Ovary (tissue), 9 donors: ENCODE results near the gene PRC1. TPM values are rescaled to one million over a fixed set of nuclear protein-coding genes. Genes with fewer than 3 reads are reported as not detected.

Experiments used
- DNase-seq, 5 donors: peaks; one replicate each; pipeline ENCODE4 v3.0.0-alpha.2; 2019 to 2020
- H3K27ac ChIP-seq, 2 donors: fragments of 200-600 bp; one replicate each; pipeline versions ENCODE4 v1.5.1 to v1.8.0; 2019 to 2022
- H3K27me3 ChIP-seq: fragments of 200-600 bp; one replicate; pipeline ENCODE4 v1.8.0; 2022
- H3K36me3 ChIP-seq: fragments of 200-600 bp; sonication (generic); one replicate; pipeline ENCODE4 v1.5.1; 2019
- H3K4me1 ChIP-seq: one replicate; pipeline ENCODE4 v1.8.1; 2013; ENCODE audit warnings: mild to moderate bottlenecking, moderate library complexity; ENCODE audit not compliant: insufficient read depth
- H3K4me3 ChIP-seq: fragments of 200-600 bp; sonication (generic); one replicate; pipeline ENCODE4 v1.5.1; 2017
- H3K9me3 ChIP-seq, 2 donors: fragments of 200-600 bp in 1 of 2; sonication (generic) in 1 of 2; one replicate each; pipeline versions ENCODE4 v1.5.1 to v1.8.1; 2013 to 2019; ENCODE audit warnings: mild to moderate bottlenecking in 1 of 2, moderate library complexity in 1 of 2
- EP300 ChIP-seq: sonication (generic); formaldehyde crosslinking; IDR thresholded peaks from one replicate; pipeline ENCODE4 v1.6.1; 2017; ENCODE audit warnings: antibody characterized with exemption
- POLR2A ChIP-seq: fragments of 450-650 bp; IDR thresholded peaks from one replicate; pipeline ENCODE4 v1.6.1; 2017; ENCODE audit warnings: antibody characterized with exemption, mild to moderate bottlenecking, moderate library complexity
- WGBS, 3 donors: extraction: QIAGEN DNeasy Blood & Tissue Kit in 1 of 3; methylation state at CpG; one replicate each; pipeline versions ENCODE4 v1.1.5 to v1.1.7; 2013 to 2017; 5-methylcytosine and 5-hydroxymethylcytosine counted together
- intact Hi-C, 4 donors: fragments of 100-400 bp; cut with DNase I; formaldehyde crosslinking; loops; one replicate each; pipeline versions ENCODE4 v1.11.0 to v1.15.1; 2022 to 2023
- polyA plus RNA-seq, 2 donors: library from polyadenylated mRNA; stranded (reverse); fragments of 200-250 nt in 1 of 2; fragments of 350-450 nt in 1 of 2; fragmentation: Illumina TruSeq in 1 of 2; extraction: RNeasy Lipid Tissue Mini Kit (QIAGEN cat#74804) in 1 of 2; gene quantifications; one replicate each; pipeline ENCODE4 v1.2.3, GENCODE V29; 2013 to 2014
- total RNA-seq, 7 donors: library from RNA; depleted of rRNA in 2 of 7; stranded (reverse); fragments of >200 nt in 2 of 7; fragmentation: NEBNext Ultra II Directional in 3 of 7; extraction: Animal tissue kit (Norgen Biotek cat#: 25700) in 3 of 7; gene quantifications; one replicate each; pipeline versions ENCODE4 v1.1.0 to v1.2.4, GENCODE V29; 2016 to 2023
- TF ChIP-seq, protein P1 (sequence below), 3 donors: fragments of 450-650 bp in 2 of 3; fragments of 200-600 bp in 1 of 3; IDR thresholded peaks; one replicate each; pipeline versions ENCODE4 v1.5.1 to v1.8.0; 2016 to 2022; ENCODE audit warnings: antibody characterized with exemption in 3 of 3, mild to moderate bottlenecking in 1 of 3
- donor health status: DM: no; HTN: no; CAD: no; lungs with moderate emphysema.
- donor health status: DM: no; HTN: no; CAD: no.
- donor health status: Bipolar disorder and iron deficiency.
- donor health status: DM: yes; HTN: yes; CAD: no.
- donor health status: DM: no; HTN: no; CAD: no.
- donor health status: DM: yes; HTN: yes; CAD: no.

Gene PRC1
- total and polyA plus RNA-seq, 9 donors: 5.7 to 13.2 (median 6.8) TPM

DNA sequence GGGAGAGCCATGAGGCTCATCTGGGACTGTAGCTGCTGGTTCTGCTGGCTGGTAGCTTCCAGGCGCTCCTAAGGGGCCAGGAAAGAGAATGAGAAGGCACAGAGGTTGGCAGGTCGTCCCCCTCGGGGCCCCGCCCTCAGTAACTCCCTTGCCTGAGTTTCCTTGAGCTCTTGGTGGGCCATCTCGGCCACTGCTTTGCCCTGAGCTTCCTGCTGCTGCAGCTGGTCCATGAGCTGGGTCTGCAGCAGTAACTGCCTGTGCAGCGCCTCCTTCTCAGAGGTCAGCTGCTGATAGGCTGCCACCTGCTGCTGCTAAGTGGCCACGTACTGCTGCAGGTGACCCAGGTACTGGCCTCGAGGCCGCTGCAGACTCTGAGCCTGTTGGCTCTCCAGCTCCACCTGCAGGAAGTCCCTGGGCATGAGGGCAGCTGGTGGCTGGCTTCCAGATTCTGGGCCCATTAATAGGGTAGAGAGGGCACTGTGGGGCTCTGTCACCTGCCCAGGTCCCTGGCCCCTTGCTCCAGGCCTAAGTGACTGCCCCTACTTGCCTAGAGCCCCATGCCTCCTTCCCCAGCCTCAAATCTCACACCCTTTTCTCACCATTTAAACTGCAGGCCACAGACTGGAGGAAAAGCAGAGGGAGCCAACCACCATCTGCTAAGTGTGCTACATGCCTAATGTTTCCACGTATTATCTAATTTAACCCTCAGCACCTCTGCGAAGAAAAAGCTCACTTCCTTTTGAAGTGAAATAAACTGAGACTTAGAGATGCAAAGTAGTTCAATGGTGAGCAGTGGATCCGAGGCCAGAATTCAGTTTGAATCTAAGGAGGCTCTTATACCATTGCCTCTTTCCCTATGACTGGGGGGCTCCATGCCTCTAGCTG, 38.8 kb upstream of the PRC1 start:
- no peaks in the 10 kb centered on the region for H3K4me1 ChIP-seq
- H3K36me3 ChIP-seq: no peaks in the 10 kb centered on the region
- peak in 3 of 5 donors; percentile 25 to 44 (median 29) for DNase-seq

DNA sequence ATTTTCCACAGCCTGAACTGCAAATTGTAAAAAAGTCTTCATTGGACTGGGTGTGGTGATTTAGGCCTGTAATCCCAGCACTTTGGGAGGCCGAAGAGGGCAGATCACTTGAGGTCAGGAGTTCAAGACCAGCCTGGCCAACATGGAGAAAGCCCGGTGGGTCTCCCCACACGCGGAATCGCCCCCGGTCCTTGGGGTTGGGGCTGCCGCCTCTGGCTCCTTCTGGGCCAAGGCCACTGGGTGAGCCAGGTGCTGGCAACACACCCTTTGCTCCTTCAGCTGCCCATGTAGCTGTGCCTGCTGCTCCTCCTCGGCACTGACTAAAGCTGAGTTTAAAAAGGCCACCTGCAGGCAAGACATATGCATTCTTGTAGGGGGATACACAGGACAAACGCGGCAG, 37.5 kb upstream of the PRC1 start:
- intact Hi-C loops: loop anchor here in 1 of 4 donors (10.0 kb wide), 1 partner anchor 317 kb away; the partner anchor contains the start of gene BLM
- TF ChIP-seq EP300 (no peak), POLR2A (no peak)
- TF ChIP-seq, protein P1, sequence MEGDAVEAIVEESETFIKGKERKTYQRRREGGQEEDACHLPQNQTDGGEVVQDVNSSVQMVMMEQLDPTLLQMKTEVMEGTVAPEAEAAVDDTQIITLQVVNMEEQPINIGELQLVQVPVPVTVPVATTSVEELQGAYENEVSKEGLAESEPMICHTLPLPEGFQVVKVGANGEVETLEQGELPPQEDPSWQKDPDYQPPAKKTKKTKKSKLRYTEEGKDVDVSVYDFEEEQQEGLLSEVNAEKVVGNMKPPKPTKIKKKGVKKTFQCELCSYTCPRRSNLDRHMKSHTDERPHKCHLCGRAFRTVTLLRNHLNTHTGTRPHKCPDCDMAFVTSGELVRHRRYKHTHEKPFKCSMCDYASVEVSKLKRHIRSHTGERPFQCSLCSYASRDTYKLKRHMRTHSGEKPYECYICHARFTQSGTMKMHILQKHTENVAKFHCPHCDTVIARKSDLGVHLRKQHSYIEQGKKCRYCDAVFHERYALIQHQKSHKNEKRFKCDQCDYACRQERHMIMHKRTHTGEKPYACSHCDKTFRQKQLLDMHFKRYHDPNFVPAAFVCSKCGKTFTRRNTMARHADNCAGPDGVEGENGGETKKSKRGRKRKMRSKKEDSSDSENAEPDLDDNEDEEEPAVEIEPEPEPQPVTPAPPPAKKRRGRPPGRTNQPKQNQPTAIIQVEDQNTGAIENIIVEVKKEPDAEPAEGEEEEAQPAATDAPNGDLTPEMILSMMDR (IDR thresholded peaks at IDR 0.05): no peak
- H3K27me3 ChIP-seq: no peaks in the 10 kb centered on the region
- H3K4me3 ChIP-seq: no peak overlapping the region
- H3K9me3 ChIP-seq: no peaks in the 10 kb centered on the region
- WGBS, 3 donors: 65 to 76% (median 72%) methylated on average over 10 of the region's 10 CpGs
- no peaks in the 10 kb centered on the region for H3K4me1 ChIP-seq
- no peaks in the 10 kb centered on the region for H3K36me3 ChIP-seq
- DNase-seq: no peak
- no peak overlapping the region for H3K27ac ChIP-seq

More for the DNA sequence above, 38.8 kb upstream of the PRC1 start:
- no peak for TF ChIP-seq EP300
- TF ChIP-seq, protein P1 (IDR thresholded peaks at IDR 0.05): no peak
- TF ChIP-seq POLR2A: no peak
- Histone ChIP-seq H3K27me3 (no peaks in the 10 kb centered on the region), H3K4me3 (no peak overlapping the region), H3K9me3 (no peaks in the 10 kb centered on the region), H3K27ac (no peak overlapping the region)
- 32 to 44% (median 41%) methylated on average over 12 of the region's 12 CpGs for WGBS, 3 donors
- intact Hi-C loops: loop anchor here in 1 of 4 donors (10.0 kb wide), 1 partner anchor 318 kb away; the partner anchor contains the start of gene BLM

DNA sequence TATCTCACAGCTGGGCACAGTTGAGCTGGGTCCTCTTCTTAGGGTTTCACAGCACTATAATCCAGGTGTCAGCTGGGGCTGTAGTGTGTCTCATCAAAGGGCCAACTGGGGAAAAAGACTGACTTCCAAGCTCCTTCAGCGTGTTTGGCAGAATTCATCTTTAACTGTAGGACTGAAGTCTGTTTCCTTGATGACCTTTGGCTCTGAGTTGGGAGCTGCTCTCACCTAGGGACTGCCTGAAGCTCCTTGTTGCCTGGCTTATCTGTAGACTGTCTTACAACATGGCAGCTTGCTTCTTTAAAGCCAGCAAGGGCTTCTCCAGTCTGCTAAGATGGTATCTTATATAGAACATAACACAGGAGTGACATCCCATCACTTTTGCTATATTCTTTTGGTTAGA, 33.3 kb upstream of the PRC1 start:
- TF ChIP-seq EP300: no peak
- TF ChIP-seq, protein P1 (IDR thresholded peaks at IDR 0.05): no peak
- no peak for TF ChIP-seq POLR2A
- 43 to 66% (median 56%) methylated on average over 1 of the region's 1 CpG for WGBS, 3 donors
- H3K9me3 ChIP-seq: no peaks in the 10 kb centered on the region
- intact Hi-C loops: no loop called here
- no peaks in the 10 kb centered on the region for H3K36me3 ChIP-seq
- no peaks in the 10 kb centered on the region for H3K4me1 ChIP-seq
- no peaks in the 10 kb centered on the region for H3K27me3 ChIP-seq
- DNase-seq: no peak
- no peak overlapping the region for H3K4me3 ChIP-seq
- H3K27ac ChIP-seq: no peak overlapping the region

DNA sequence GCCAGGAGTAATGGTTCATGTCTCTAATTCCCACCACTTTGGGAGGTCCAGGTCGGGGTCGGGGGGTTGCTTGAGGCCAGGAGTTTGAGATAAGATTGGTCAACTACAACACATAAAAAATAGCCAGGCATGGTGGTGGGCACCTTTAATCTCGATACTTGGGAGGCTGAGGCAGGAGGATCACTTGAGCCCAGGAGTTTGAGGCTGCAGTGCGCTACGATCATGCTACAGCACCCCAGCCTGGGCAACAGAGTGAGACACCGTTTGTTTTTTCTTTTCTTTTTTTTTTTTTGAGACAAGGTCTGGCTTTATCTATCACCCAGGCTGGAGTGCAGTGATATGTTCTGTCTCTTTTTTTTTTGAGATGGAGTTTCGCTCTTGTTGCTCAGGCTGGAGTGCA, 29.4 kb upstream of the PRC1 start:
- no peaks in the 10 kb centered on the region for H3K9me3 ChIP-seq
- no peak overlapping the region for H3K4me3 ChIP-seq
- no peaks in the 10 kb centered on the region for H3K27me3 ChIP-seq
- TF ChIP-seq, protein P1 (IDR thresholded peaks at IDR 0.05): no peak
- TF ChIP-seq POLR2A (no peak), EP300 (no peak)
- 88 to 92% (median 89%) methylated on average over 7 of the region's 7 CpGs for WGBS, 3 donors
- no peak for DNase-seq
- H3K27ac ChIP-seq: no peak overlapping the region
- H3K36me3 ChIP-seq: no peaks in the 10 kb centered on the region
- intact Hi-C loops: no loop called here
- peaks cover 3% of the 10 kb centered on the region for H3K4me1 ChIP-seq
